Thyroid gland (tissue), 4 donors: ENCODE measurements around the gene LDHB. TPM values are rescaled to one million over a fixed set of nuclear protein-coding genes. Genes with fewer than 3 reads are reported as not detected.

Experiments
- DNase-seq, 2 donors: peaks; one replicate each; pipeline ENCODE4 v3.0.0-alpha.2; 2019
- H3K27ac ChIP-seq, 3 donors: fragments of 200-600 bp; sonication (generic); 1 replicate in 2 of 3; 2 replicates in 1 of 3; pipeline ENCODE4 v1.5.1; 2016 to 2019; ENCODE audit warnings: mild to moderate bottlenecking in 1 of 3, moderate library complexity in 1 of 3
- H3K27me3 ChIP-seq: fragments of 200-600 bp; sonication (generic); one replicate; pipeline ENCODE4 v1.5.1; 2019
- H3K36me3 ChIP-seq, 2 donors: fragments of 200-600 bp; sonication (generic); one replicate each; pipeline ENCODE4 v1.5.1; 2016 to 2019
- H3K4me1 ChIP-seq, 2 donors: fragments of 200-600 bp; sonication (generic); one replicate each; pipeline ENCODE4 v1.5.1; 2017 to 2019
- H3K4me3 ChIP-seq, 3 donors: fragments of 200-600 bp; sonication (generic); replicated peaks in 1 of 3; 1 replicate in 2 of 3; 2 replicates in 1 of 3; pipeline ENCODE4 v1.5.1; 2016; ENCODE audit warnings: mild to moderate bottlenecking in 1 of 3
- H3K9me3 ChIP-seq: fragments of 200-600 bp; sonication (generic); one replicate; pipeline ENCODE4 v1.5.1; 2017
- POLR2A ChIP-seq, 2 donors: fragments of 450-650 bp; IDR thresholded peaks; one replicate each; pipeline ENCODE4 v1.6.1; 2017; ENCODE audit warnings: antibody characterized with exemption in 2 of 2, mild to moderate bottlenecking in 2 of 2, moderate library complexity in 1 of 2
- WGBS, 2 donors: methylation state at CpG; one replicate each; pipeline ENCODE4 v1.1.5; 2017; 5-methylcytosine and 5-hydroxymethylcytosine counted together
- intact Hi-C: fragments of 100-400 bp; cut with DNase I; formaldehyde crosslinking; loops from one replicate; pipeline ENCODE4 v1.15.1; 2023
- total RNA-seq, 4 donors: library from RNA; depleted of rRNA; stranded (reverse); fragments of >200 nt; gene quantifications; one replicate each; pipeline ENCODE4 v1.2.3, GENCODE V29; 2016
- TF ChIP-seq, protein P1 (sequence below), 6 experiments: fragments of 200-600 bp in 3 of 6; fragments of 450-650 bp in 3 of 6; sonication (generic) in 3 of 6; IDR thresholded peaks; one replicate each; pipeline ENCODE4 v1.5.1; 2016 to 2019; ENCODE audit warnings: antibody characterized with exemption in 6 of 6, mild to moderate bottlenecking in 2 of 6, inconsistent platforms in 1 of 6, moderate library complexity in 1 of 6

LDHB gene
- total RNA-seq, 4 donors from 2014 or later: 338 to 531 (median 407) TPM

GRCh38 chr12:21678959-21679358, 21.3 kb upstream of the LDHB start:
- no peak for DNase-seq
- 58 to 74% methylated on average over 1 of the region's 1 CpG for WGBS, 2 donors
- no peak overlapping the region for H3K4me3 ChIP-seq
- intact Hi-C loops: loop anchor here (5.0 kb wide), 1 partner anchor 67 kb away; no protein-coding TSS in a partner anchor
- TF ChIP-seq, protein P1, sequence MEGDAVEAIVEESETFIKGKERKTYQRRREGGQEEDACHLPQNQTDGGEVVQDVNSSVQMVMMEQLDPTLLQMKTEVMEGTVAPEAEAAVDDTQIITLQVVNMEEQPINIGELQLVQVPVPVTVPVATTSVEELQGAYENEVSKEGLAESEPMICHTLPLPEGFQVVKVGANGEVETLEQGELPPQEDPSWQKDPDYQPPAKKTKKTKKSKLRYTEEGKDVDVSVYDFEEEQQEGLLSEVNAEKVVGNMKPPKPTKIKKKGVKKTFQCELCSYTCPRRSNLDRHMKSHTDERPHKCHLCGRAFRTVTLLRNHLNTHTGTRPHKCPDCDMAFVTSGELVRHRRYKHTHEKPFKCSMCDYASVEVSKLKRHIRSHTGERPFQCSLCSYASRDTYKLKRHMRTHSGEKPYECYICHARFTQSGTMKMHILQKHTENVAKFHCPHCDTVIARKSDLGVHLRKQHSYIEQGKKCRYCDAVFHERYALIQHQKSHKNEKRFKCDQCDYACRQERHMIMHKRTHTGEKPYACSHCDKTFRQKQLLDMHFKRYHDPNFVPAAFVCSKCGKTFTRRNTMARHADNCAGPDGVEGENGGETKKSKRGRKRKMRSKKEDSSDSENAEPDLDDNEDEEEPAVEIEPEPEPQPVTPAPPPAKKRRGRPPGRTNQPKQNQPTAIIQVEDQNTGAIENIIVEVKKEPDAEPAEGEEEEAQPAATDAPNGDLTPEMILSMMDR (IDR thresholded peaks at IDR 0.05): no peak
- TF ChIP-seq POLR2A (IDR thresholded peaks at IDR 0.05): no peak
- H3K4me1 ChIP-seq: no peaks in the 10 kb centered on the region
- no peaks in the 10 kb centered on the region for H3K27me3 ChIP-seq
- no peaks in the 10 kb centered on the region for H3K36me3 ChIP-seq
- H3K27ac ChIP-seq: no peak overlapping the region
- no peaks in the 10 kb centered on the region for H3K9me3 ChIP-seq

DNA sequence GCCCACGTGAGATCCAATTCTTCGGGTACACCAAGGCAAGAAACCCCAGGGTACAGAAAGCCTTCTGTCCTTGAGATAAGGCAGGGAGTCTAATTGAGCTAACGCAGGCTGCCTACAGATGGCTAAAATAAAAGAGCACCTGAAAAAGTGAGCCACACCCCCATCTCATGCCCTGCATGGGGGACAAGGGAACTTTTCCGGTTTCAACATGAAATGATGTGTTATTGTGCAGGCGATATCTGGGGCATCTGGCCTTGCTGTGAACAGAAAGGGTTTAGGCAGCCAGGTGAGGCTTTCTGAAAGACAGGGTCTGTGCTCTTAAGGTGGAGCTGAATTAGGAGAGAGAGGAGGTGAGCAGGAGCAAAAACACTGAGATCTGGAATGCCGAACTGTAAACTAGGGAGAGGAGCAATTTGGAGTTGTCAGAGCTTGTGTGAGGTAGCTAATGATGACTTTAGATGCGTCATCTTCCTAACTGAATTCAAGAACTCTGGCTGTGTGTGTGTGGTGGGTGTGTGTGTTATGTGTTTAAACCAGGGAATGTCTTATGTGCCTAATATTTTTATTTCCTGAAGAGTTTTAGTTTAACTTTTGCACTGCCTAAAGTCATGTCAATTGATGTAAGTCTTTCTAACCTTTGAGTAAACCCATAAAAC, 20.1 kb upstream of the LDHB start:
- Histone ChIP-seq H3K27ac (no peak overlapping the region), H3K9me3 (no peaks in the 10 kb centered on the region), H3K27me3 (no peaks in the 10 kb centered on the region), H3K4me1 (no peaks in the 10 kb centered on the region), H3K36me3 (no peaks in the 10 kb centered on the region), H3K4me3 (no peak overlapping the region)
- intact Hi-C loops: loop anchor here (5.0 kb wide), 1 partner anchor 65 kb away; no protein-coding TSS in a partner anchor
- TF ChIP-seq POLR2A (IDR thresholded peaks at IDR 0.05): no peak
- TF ChIP-seq, protein P1 (IDR thresholded peaks at IDR 0.05): no peak
- DNase-seq: no peak
- WGBS, 2 donors: 87 to 89% methylated on average over 7 of the region's 7 CpGs

DNA sequence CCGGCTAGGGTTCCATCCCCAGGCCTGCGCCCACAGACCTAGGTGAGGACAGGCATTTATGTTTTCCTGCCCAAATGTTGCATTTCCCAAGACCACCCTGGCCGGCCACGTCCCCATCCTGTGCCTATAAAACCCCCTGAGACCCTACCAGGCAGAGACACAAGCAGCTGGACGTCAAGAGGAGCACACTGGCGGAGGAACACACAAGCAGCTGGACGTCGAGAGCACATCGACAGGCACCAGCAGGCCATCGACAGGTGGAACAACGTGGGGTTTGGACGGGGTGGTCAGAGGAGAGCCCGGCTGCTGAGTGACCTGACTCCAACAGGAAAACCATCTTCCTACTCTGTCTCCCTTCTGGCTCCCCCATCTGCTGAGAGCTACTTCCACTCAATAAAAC, 19.6 kb upstream of the LDHB start:
- Histone ChIP-seq H3K4me3 (no peak overlapping the region), H3K36me3 (no peaks in the 10 kb centered on the region), H3K27me3 (no peaks in the 10 kb centered on the region), H3K27ac (no peak overlapping the region), H3K4me1 (peaks cover under 1 to 2% of the 10 kb centered on the region in 2 donors), H3K9me3 (no peaks in the 10 kb centered on the region)
- intact Hi-C loops: loop anchor here (5.0 kb wide), 1 partner anchor 65 kb away; no protein-coding TSS in a partner anchor
- no peak for DNase-seq
- TF ChIP-seq POLR2A (IDR thresholded peaks at IDR 0.05): no peak
- TF ChIP-seq, protein P1 (IDR thresholded peaks at IDR 0.05): no peak
- WGBS, 2 donors: 85 to 92% methylated on average over 13 of the region's 13 CpGs

- Histone ChIP-seq H3K27me3 (no peaks in the 10 kb centered on the region), H3K36me3 (no peaks in the 10 kb centered on the region), H3K4me3 (no peak overlapping the region), H3K27ac (no peak overlapping the region), H3K4me1 (peaks cover 4 to 6% of the 10 kb centered on the region in 2 donors), H3K9me3 (no peaks in the 10 kb centered on the region)
- intact Hi-C loops: loop anchor here (5.0 kb wide), 1 partner anchor 64 kb away; no protein-coding TSS in a partner anchor
- no peak for DNase-seq
- TF ChIP-seq POLR2A (IDR thresholded peaks at IDR 0.05): no peak
- TF ChIP-seq, protein P1 (IDR thresholded peaks at IDR 0.05): no peak
- 63 to 84% methylated on average over 3 of the region's 3 CpGs for WGBS, 2 donors
Measured at GRCh38 chr12:21676776-21677175, 19.1 kb upstream of the LDHB start.

- 66 to 75% methylated on average over 3 of the region's 3 CpGs for WGBS, 2 donors
- no peak for DNase-seq
- TF ChIP-seq, protein P1 (IDR thresholded peaks at IDR 0.05): no peak
- TF ChIP-seq POLR2A (IDR thresholded peaks at IDR 0.05): no peak
- no peak overlapping the region for H3K27ac ChIP-seq
- no peak overlapping the region for H3K4me3 ChIP-seq
- intact Hi-C loops: loop anchor here (5.0 kb wide), 1 partner anchor 63 kb away; no protein-coding TSS in a partner anchor
- H3K4me1 ChIP-seq: peaks cover 4 to 6% of the 10 kb centered on the region in 2 donors
- no peaks in the 10 kb centered on the region for H3K27me3 ChIP-seq
- H3K9me3 ChIP-seq: no peaks in the 10 kb centered on the region
- H3K36me3 ChIP-seq: no peaks in the 10 kb centered on the region
Measured at GRCh38 chr12:21675641-21676040, 18.0 kb upstream of the LDHB start.
